ENCODE results near the gene ARHGAP24. TPM values are rescaled to one million over a fixed set of nuclear protein-coding genes. Genes with fewer than 3 reads are reported as not detected.

Gene ARHGAP24
- total and polyA plus RNA-seq, 12 donors: 0.72 to 53.4 (median 4.4) TPM

GRCh38 chr4:85873566-85873965 lies 398.6 kb downstream of the ARHGAP24 start:
- no peak for TF ChIP-seq CTCF (IDR thresholded peaks at IDR 0.05)
- no peak for TF ChIP-seq POLR2A (IDR thresholded peaks at IDR 0.05)
- 85 to 100% (median 93%) methylated on average over 1 of the region's 1 CpG for WGBS, 4 donors
- no peaks in the 10 kb centered on the region for H3K4me1 ChIP-seq (replicated peaks in 1 of 2)

GRCh38 chr4:85879518-85879917 lies 404.6 kb downstream of the ARHGAP24 start:
- no peaks in the 10 kb centered on the region for H3K4me1 ChIP-seq (replicated peaks in 1 of 2)
- DNase-seq: no peak
- no peak overlapping the region for H3K4me3 ChIP-seq
- H3K9me3 ChIP-seq (replicated peaks in 1 of 3): no peaks in the 10 kb centered on the region
- no peaks in the 10 kb centered on the region for H3K27me3 ChIP-seq
- no peak overlapping the region for H3K27ac ChIP-seq
- intact Hi-C loops (cut with DNase I): no loop called here
- WGBS, 4 donors: 93 to 98% (median 96%) methylated on average over 3 of the region's 3 CpGs
- no peaks in the 10 kb centered on the region for H3K36me3 ChIP-seq (replicated peaks in 1 of 2)
- TF ChIP-seq CTCF (IDR thresholded peaks at IDR 0.05) (no peak), POLR2A (IDR thresholded peaks at IDR 0.05) (no peak)

More at GRCh38 chr4:85873566-85873965, 398.6 kb downstream of the ARHGAP24 start:
- H3K27me3 ChIP-seq: no peaks in the 10 kb centered on the region
- H3K4me3 ChIP-seq: no peak overlapping the region
- intact Hi-C loops (cut with DNase I): no loop called here
- H3K36me3 ChIP-seq (replicated peaks in 1 of 2): no peaks in the 10 kb centered on the region
- no peaks in the 10 kb centered on the region for H3K9me3 ChIP-seq (replicated peaks in 1 of 3)
- DNase-seq: no peak
- H3K27ac ChIP-seq: no peak overlapping the region

- no peak overlapping the region for H3K4me3 ChIP-seq
- 79 to 100% (median 96%) methylated on average over 1 of the region's 1 CpG for WGBS, 4 donors
- no peaks in the 10 kb centered on the region for H3K9me3 ChIP-seq (replicated peaks in 1 of 3)
- TF ChIP-seq POLR2A (IDR thresholded peaks at IDR 0.05): no peak
- TF ChIP-seq CTCF (IDR thresholded peaks at IDR 0.05): no peak
- no peaks in the 10 kb centered on the region for H3K36me3 ChIP-seq (replicated peaks in 1 of 2)
- no peaks in the 10 kb centered on the region for H3K4me1 ChIP-seq (replicated peaks in 1 of 2)
- DNase-seq: no peak
- H3K27ac ChIP-seq: no peak overlapping the region
- H3K27me3 ChIP-seq: no peaks in the 10 kb centered on the region
- intact Hi-C loops (cut with DNase I): no loop called here
These were observed 408.2 kb downstream of the ARHGAP24 start for GRCh38 chr4:85883180-85883579.

GRCh38 chr4:85884251-85884650 lies 409.3 kb downstream of the ARHGAP24 start:
- H3K27ac ChIP-seq: no peak overlapping the region
- H3K36me3 ChIP-seq (replicated peaks in 1 of 2): no peaks in the 10 kb centered on the region
- H3K4me1 ChIP-seq (replicated peaks in 1 of 2): no peaks in the 10 kb centered on the region
- H3K4me3 ChIP-seq: no peak overlapping the region
- no peaks in the 10 kb centered on the region for H3K9me3 ChIP-seq (replicated peaks in 1 of 3)
- DNase-seq: no peak
- intact Hi-C loops (cut with DNase I): no loop called here
- 50 to 69% (median 60%) methylated on average over 2 of the region's 2 CpGs for WGBS, 4 donors
- no peaks in the 10 kb centered on the region for H3K27me3 ChIP-seq
- TF ChIP-seq CTCF (IDR thresholded peaks at IDR 0.05): no peak
- no peak for TF ChIP-seq POLR2A (IDR thresholded peaks at IDR 0.05)
